GM12878 (cell line): ENCODE data around the gene EPHA10. TPM values are rescaled to one million over a fixed set of nuclear protein-coding genes. Genes with fewer than 3 reads are reported as not detected.

Experiments
- ATAC-seq: fragments of 200-7000 bp; cut with Tn5 transposase; 3 replicates; pipeline ENCODE4 v1.9.1; 2020; ENCODE audit warnings: mild to moderate bottlenecking, moderate library complexity
- BruUV-seq: library from RNA; stranded (reverse); fragments of 400-500 nt; replicated peaks from 2 replicates; lab custom pipeline; 2021; lab: Mats Ljungman, UMichigan
- CTCF ChIA-PET: fragments of 300-600 bp; sonication (Branson Sonifier 250); formaldehyde crosslinking; extraction: SDS; loops from one replicate; lab custom pipeline; 2021; ENCODE audit warnings: inconsistent platforms; lab: Yijun Ruan, JAX
- POLR2A ChIA-PET: fragments of 350-600 bp; formaldehyde crosslinking; extraction: SDS; loops from one replicate; lab custom pipeline; 2021; ENCODE audit warnings: inconsistent platforms; lab: Charles Lee
- RAD21 ChIA-PET: fragments of 300-600 bp; sonication (Branson Sonifier 250); formaldehyde crosslinking; loops from one replicate; lab custom pipeline; 2023; ENCODE audit warnings: antibody characterized with exemption; ENCODE audit not compliant: unreplicated experiment; lab: Charles Lee
- SMC1A ChIA-PET: fragments of 300-600 bp; sonication (Branson Sonifier 250); formaldehyde crosslinking; loops from one replicate; lab custom pipeline; 2023; ENCODE audit not compliant: unreplicated experiment, uncharacterized antibody; lab: Charles Lee
- DNase-seq: peaks from one replicate; pipeline ENCODE4 v3.0.0-alpha.2; 2011; ENCODE audit warnings: low read depth, low spot score
- FAIRE-seq: peaks from 3 replicates; lab custom pipeline; 2011; peaks lifted over from hg19 to GRCh38; lab: Jason Lieb, UNC
- H2AFZ ChIP-seq: 2 replicates; pipeline ENCODE4 v1.6.0; 2011; ENCODE audit warnings: low read depth, low read length, control low read depth; ENCODE audit not compliant: control insufficient read depth
- H3K27ac ChIP-seq: 2 replicates; pipeline ENCODE4 v1.5.1; 2011; ENCODE audit warnings: control low read depth; ENCODE audit not compliant: control insufficient read depth, insufficient read depth
- H3K27me3 ChIP-seq, 2 experiments: replicated peaks in 1 of 2; 2 replicates each; pipeline versions ENCODE4 v1.6.0 to v1.6.1; 2011; ENCODE audit warnings: low read length in 1 of 2; ENCODE audit not compliant: control insufficient read depth in 2 of 2, insufficient read depth in 2 of 2
- H3K36me3 ChIP-seq, 2 experiments: 2 replicates each; pipeline ENCODE4 v1.5.1; 2011; ENCODE audit warnings: low read length in 1 of 2; ENCODE audit not compliant: control insufficient read depth in 2 of 2, insufficient read depth in 2 of 2
- H3K4me1 ChIP-seq: 2 replicates; pipeline ENCODE4 v1.6.1; 2011; ENCODE audit warnings: mild to moderate bottlenecking, low read length, moderate library complexity, mixed read lengths; ENCODE audit not compliant: control insufficient read depth, insufficient read depth
- H3K4me2 ChIP-seq: 2 replicates; pipeline ENCODE4 v1.6.0; 2011; ENCODE audit warnings: control low read depth; ENCODE audit not compliant: control insufficient read depth, insufficient read depth
- H3K4me3 ChIP-seq: fragments of 200-600 bp; sonication (generic); 2 replicates; pipeline ENCODE4 v1.5.1; 2016
- H3K79me2 ChIP-seq: 2 replicates; pipeline ENCODE4 v1.6.0; 2011; ENCODE audit warnings: low read length; ENCODE audit not compliant: control insufficient read depth, insufficient read depth
- H3K9ac ChIP-seq: 2 replicates; pipeline ENCODE4 v1.8.0; 2011; ENCODE audit warnings: low read length, control low read depth, mixed read lengths; ENCODE audit not compliant: control insufficient read depth, insufficient read depth
- H3K9me3 ChIP-seq: replicated peaks from 3 replicates; pipeline ENCODE4 v1.5.1; 2011; ENCODE audit warnings: mild to moderate bottlenecking, low read length; ENCODE audit not compliant: control insufficient read depth, insufficient read depth
- H4K20me1 ChIP-seq: 2 replicates; pipeline ENCODE4 v1.6.0; 2011; ENCODE audit not compliant: control insufficient read depth, insufficient read depth
- ATF7 ChIP-seq: fragments of 450-650 bp; IDR thresholded peaks from 2 replicates; pipeline ENCODE4 v1.6.1; 2016; ENCODE audit warnings: low read depth, mild to moderate bottlenecking
- CREM ChIP-seq: IDR thresholded peaks from 2 replicates; pipeline ENCODE4 v1.6.1; 2014; ENCODE audit warnings: antibody characterized with exemption, low read depth
- EGR1 ChIP-seq, 2 experiments: IDR thresholded peaks; 1 replicate in 1 of 2; 2 replicates in 1 of 2; pipeline ENCODE4 v1.6.1; 2011 to 2012; ENCODE audit warnings: low read depth in 2 of 2, low read length in 2 of 2, borderline replicate concordance in 1 of 2, mild to moderate bottlenecking in 1 of 2, moderate library complexity in 1 of 2
- ETV6 ChIP-seq, 2 experiments: fragments of 450-650 bp in 1 of 2; IDR thresholded peaks in 1 of 2; conservative IDR thresholded peaks in 1 of 2; 2 replicates each; pipeline ENCODE4 v1.6.1; 2014; ENCODE audit warnings: antibody characterized with exemption in 1 of 2, borderline replicate concordance in 1 of 2, low read depth in 1 of 2, mild to moderate bottlenecking in 1 of 2, moderate library complexity in 1 of 2
- FOXM1 ChIP-seq: IDR thresholded peaks from 2 replicates; pipeline ENCODE4 v1.6.1; 2012; ENCODE audit warnings: low read depth, mild to moderate bottlenecking, inconsistent platforms, low read length, moderate library complexity
- HDAC6 ChIP-seq: fragments of 200-600 bp; sonication (generic); IDR thresholded peaks from one replicate; pipeline ENCODE4 v1.8.0; 2017; ENCODE audit warnings: antibody characterized with exemption; ENCODE audit not compliant: unreplicated experiment
- NFYA ChIP-seq: IDR thresholded peaks from 2 replicates; pipeline ENCODE4 v1.6.1; 2011; ENCODE audit warnings: low read depth, mild to moderate bottlenecking, low read length, improper control_type of control experiment, borderline replicate concordance
- NR2F1 ChIP-seq: fragments of 450-650 bp; conservative IDR thresholded peaks from 2 replicates; pipeline ENCODE4 v1.6.1; 2017; ENCODE audit warnings: mild to moderate bottlenecking
- PRDM15 ChIP-seq: fragments of 450-650 bp; formaldehyde crosslinking; IDR thresholded peaks from 2 replicates; pipeline ENCODE4 v1.4.0; 2020; ENCODE audit warnings: mild to moderate bottlenecking, moderate library complexity
- ZSCAN29 ChIP-seq: fragments of 450-650 bp; IDR thresholded peaks from 2 replicates; pipeline ENCODE4 v1.6.1; 2017; ENCODE audit warnings: mild to moderate bottlenecking, moderate library complexity
- WGBS: methylation state at CpG from one replicate; pipeline ENCODE4 v1.1.6; 2016; ENCODE audit warnings: low lambda C conversion rate; ENCODE audit not compliant: insufficient replicate concordance, insufficient coverage; ENCODE audit errors: missing lambda C conversion rate; 5-methylcytosine and 5-hydroxymethylcytosine counted together
- in situ Hi-C: fragments of 300-500 bp; cut with MboI; formaldehyde crosslinking; loops from 9 replicates; pipeline ENCODE4 v1.14.3; 2018; ENCODE audit warnings: mixed read lengths
- intact Hi-C: fragments of 100-400 bp; cut with micrococcal nuclease; formaldehyde crosslinking; loops from one replicate; pipeline ENCODE4 v1.14.2; 2022; ENCODE audit not compliant: unreplicated experiment
- polyA plus RNA-seq, 11 experiments: library from polyadenylated mRNA; depleted of rRNA in 4 of 11; unstranded in 6 of 11; stranded (reverse) in 5 of 11; fragments of >200 nt; fragmentation: Nextera tagmentation in 4 of 11; fragmentation: Illumina TruSeq in 1 of 11; extraction: Ambion mirVana in 4 of 11; extraction: Trizol in 1 of 11; gene quantifications; 1 replicate in 1 of 11; 2 replicates in 10 of 11; pipeline versions ENCODE4 v1.2.1 to v1.2.3, GENCODE V29; 2011 to 2016; ENCODE audit warnings: inconsistent platforms in 2 of 11, missing spikeins in 2 of 11, low read depth in 1 of 11
- total RNA-seq, 4 experiments: library from RNA; depleted of rRNA in 3 of 4; stranded (reverse); fragments of >200 nt in 3 of 4; fragmentation: Illumina TruSeq in 1 of 4; extraction: Trizol in 1 of 4; gene quantifications; 2 replicates each; pipeline versions ENCODE4 v1.2.1 to v1.2.3, GENCODE V29; 2013 to 2021
- TF ChIP-seq, protein P1 (sequence below): fragments of 450-650 bp; IDR thresholded peaks from 2 replicates; pipeline ENCODE4 v1.6.1; 2017; ENCODE audit warnings: antibody characterized with exemption, mild to moderate bottlenecking, moderate library complexity

The EPHA10 gene
- total and polyA plus RNA-seq, 10 of the 15 experiments (the other 5 are each of a cell fraction or from before 2014, with no cell fraction given): 0.05 to 0.06 TPM; not detected in 8

GRCh38 chr1:37667023-37667671, 97.8 kb downstream of the EPHA10 start:
- no TSS peak for BruUV-seq
- no peak overlapping the region for H3K27ac ChIP-seq
- FAIRE-seq: no peak
- POLR2A ChIA-PET: interaction anchor here (0.5 kb wide), 1 partner anchor 153 kb away, joined by 4 read pairs; no protein-coding TSS in a partner anchor
- in situ Hi-C loops (no loop called here), intact Hi-C loops (no loop called here)
- H3K9ac ChIP-seq: no peak overlapping the region
- no peaks in the 10 kb centered on the region; a peak in 1 of 4 replicates for H3K27me3 ChIP-seq
- no peak overlapping the region for H3K4me2 ChIP-seq
- no peaks in the 10 kb centered on the region for H3K36me3 ChIP-seq
- no peak for ATAC-seq
- RAD21 ChIA-PET: no interaction called here
- SMC1A ChIA-PET: interaction anchor here (1.0 to 2.7 kb wide), 3 partner anchors 8 to 15 kb away, joined by 3 to 13 read pairs (median 3); no protein-coding TSS in a partner anchor
- H4K20me1 ChIP-seq: no peaks in the 10 kb centered on the region
- H3K9me3 ChIP-seq: no peaks in the 10 kb centered on the region
- CTCF ChIA-PET: interaction anchor here (0.6 to 2.5 kb wide), 4 partner anchors 15 to 69 kb away, joined by 3 to 11 read pairs (median 3); no protein-coding TSS in a partner anchor
- no peaks in the 10 kb centered on the region for H3K79me2 ChIP-seq
- H2AFZ ChIP-seq: no peak overlapping the region
- no peak for DNase-seq
- H3K4me1 ChIP-seq: no peaks in the 10 kb centered on the region
- no peak overlapping the region for H3K4me3 ChIP-seq
- 66% methylated on average over 17 of the region's 17 CpGs for WGBS
- no peak for TF ChIP-seq CREM
- no peak for TF ChIP-seq ETV6 (conservative IDR thresholded peaks at IDR 0.05 in 1 of 2, IDR thresholded peaks at IDR 0.05 in 1 of 2; ENCODE audit: borderline replicate concordance in 1 of 2, low read depth in 1 of 2)
- no peak for TF ChIP-seq ZSCAN29
- no peak for TF ChIP-seq PRDM15
- TF ChIP-seq ATF7: no peak
- TF ChIP-seq, protein P1, sequence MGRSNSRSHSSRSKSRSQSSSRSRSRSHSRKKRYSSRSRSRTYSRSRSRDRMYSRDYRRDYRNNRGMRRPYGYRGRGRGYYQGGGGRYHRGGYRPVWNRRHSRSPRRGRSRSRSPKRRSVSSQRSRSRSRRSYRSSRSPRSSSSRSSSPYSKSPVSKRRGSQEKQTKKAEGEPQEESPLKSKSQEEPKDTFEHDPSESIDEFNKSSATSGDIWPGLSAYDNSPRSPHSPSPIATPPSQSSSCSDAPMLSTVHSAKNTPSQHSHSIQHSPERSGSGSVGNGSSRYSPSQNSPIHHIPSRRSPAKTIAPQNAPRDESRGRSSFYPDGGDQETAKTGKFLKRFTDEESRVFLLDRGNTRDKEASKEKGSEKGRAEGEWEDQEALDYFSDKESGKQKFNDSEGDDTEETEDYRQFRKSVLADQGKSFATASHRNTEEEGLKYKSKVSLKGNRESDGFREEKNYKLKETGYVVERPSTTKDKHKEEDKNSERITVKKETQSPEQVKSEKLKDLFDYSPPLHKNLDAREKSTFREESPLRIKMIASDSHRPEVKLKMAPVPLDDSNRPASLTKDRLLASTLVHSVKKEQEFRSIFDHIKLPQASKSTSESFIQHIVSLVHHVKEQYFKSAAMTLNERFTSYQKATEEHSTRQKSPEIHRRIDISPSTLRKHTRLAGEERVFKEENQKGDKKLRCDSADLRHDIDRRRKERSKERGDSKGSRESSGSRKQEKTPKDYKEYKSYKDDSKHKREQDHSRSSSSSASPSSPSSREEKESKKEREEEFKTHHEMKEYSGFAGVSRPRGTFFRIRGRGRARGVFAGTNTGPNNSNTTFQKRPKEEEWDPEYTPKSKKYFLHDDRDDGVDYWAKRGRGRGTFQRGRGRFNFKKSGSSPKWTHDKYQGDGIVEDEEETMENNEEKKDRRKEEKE: no peak
- no peak for TF ChIP-seq NFYA
- TF ChIP-seq NR2F1: no peak
- TF ChIP-seq FOXM1: no peak
- TF ChIP-seq HDAC6: no peak
- no peak for TF ChIP-seq EGR1 (IDR thresholded peaks at IDR 0.05; ENCODE audit: borderline replicate concordance in 1 of 2, low read depth in 2 of 2, low read length in 2 of 2)
